Activated CD8-positive, alpha-beta T cell treated with anti-CD3 and anti-CD28 coated beads, Interleukin-2, amount 10 ng/mL, durations not matched to agents 7 days and 5 days (primary cell): ENCODE results near the gene PIEZO2. TPM values are rescaled to one million over a fixed set of nuclear protein-coding genes. Genes with fewer than 3 reads are reported as not detected.

Source experiments
- ATAC-seq: fragments of 150-1000 bp; cut with Tn5 transposase; one replicate; pipeline ENCODE4 v1.10.0; 2021; ENCODE audit warnings: moderate library complexity
- CTCF ChIA-PET: fragments of 350-600 bp; sonication (Branson Sonifier 250); formaldehyde crosslinking; loops from one replicate; lab custom pipeline; 2021; ENCODE audit warnings: antibody characterized with exemption; lab: Charles Lee
- POLR2A ChIA-PET: fragments of 350-600 bp; sonication (Branson Sonifier 250); formaldehyde crosslinking; loops from one replicate; lab custom pipeline; 2021; ENCODE audit warnings: antibody characterized with exemption; lab: Charles Lee
- DNase-seq: peaks from one replicate; pipeline ENCODE4 v3.0.0-alpha.2; 2020
- H3K27ac Mint-ChIP-seq: one replicate; pipeline ENCODE4 v1.8.0; 2021; ENCODE audit warnings: mild to moderate bottlenecking, mixed read lengths
- H3K27me3 Mint-ChIP-seq: one replicate; pipeline ENCODE4 v1.8.0; 2021; ENCODE audit warnings: low read depth, mixed read lengths
- H3K36me3 Mint-ChIP-seq: one replicate; pipeline ENCODE4 v1.8.0; 2021; ENCODE audit warnings: low read depth, mixed read lengths
- H3K4me1 Mint-ChIP-seq: one replicate; pipeline ENCODE4 v1.8.0; 2021; ENCODE audit warnings: low read depth, mixed read lengths
- H3K4me3 Mint-ChIP-seq: one replicate; pipeline ENCODE4 v1.8.0; 2021; ENCODE audit warnings: mild to moderate bottlenecking, mixed read lengths
- H3K9me3 Mint-ChIP-seq: one replicate; pipeline ENCODE4 v1.8.0; 2022; ENCODE audit warnings: mixed read lengths; ENCODE audit not compliant: insufficient read depth
- total RNA-seq, 2 experiments: library from RNA; stranded (reverse); gene quantifications; one replicate each; pipeline ENCODE4 v1.2.3, GENCODE V29; 2021

PIEZO2 gene
- total RNA-seq, 2 experiments from 2014 or later = not detected

DNA sequence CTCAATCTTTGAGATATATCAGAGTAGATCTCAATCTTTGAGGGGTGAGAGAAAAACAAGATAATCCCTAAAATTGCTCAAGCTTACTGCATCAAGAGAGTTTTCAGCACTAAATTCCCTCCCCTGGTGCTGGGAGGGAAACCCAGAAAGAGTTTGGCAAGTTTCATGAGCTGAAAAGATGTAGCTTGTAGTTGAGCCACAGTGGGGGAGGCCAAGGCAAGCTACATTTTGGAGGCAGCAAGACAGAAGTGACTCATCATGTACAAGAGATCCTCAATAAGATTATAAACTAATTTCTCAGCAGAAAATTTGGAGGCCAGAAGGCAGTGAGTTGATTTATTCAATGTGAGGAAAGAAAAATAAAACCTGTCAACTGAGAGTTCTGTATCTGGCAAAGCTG is 308.2 kb downstream of the PIEZO2 start:
- Mint-ChIP-seq H3K27ac (no peak overlapping the region), H3K4me3 (no peak overlapping the region), H3K36me3 (no peaks in the 10 kb centered on the region), H3K9me3 (no peaks in the 10 kb centered on the region), H3K27me3 (peaks cover 6% of the 10 kb centered on the region), H3K4me1 (no peaks in the 10 kb centered on the region)
- ChIA-PET CTCF (interaction anchor here (0.6 to 3.2 kb wide), 2 partner anchors 10 to 11 kb away, joined by 3 to 12 read pairs; no protein-coding TSS in a partner anchor), POLR2A (no interaction called here)
- DNase-seq (no peak), ATAC-seq (no peak)

DNA sequence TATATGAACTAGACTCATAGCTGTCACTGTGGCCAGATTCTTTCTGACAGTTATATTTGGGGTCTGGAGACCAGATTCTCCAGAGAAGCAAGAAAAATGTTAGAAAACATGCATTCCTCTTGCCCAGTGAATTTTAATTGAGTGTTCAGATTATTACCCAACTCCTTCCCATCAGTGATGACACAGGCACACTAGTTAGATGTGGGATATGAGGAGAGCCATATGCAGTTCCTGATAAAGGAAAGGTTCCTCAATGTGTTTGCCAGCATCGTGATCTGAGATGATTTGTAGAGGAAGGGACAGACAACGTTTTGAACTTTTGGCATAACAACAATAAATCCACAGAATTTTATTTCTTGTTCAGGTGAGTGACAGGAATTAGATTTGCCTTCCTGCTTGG is 308.6 kb downstream of the PIEZO2 start:
- H3K4me1 Mint-ChIP-seq = no peaks in the 10 kb centered on the region
- no peak overlapping the region for H3K27ac Mint-ChIP-seq
- no peak for ATAC-seq
- ChIA-PET CTCF (interaction anchor here (0.6 to 3.2 kb wide), 2 partner anchors 10 to 11 kb away, joined by 3 to 12 read pairs; no protein-coding TSS in a partner anchor), POLR2A (no interaction called here)
- no peaks in the 10 kb centered on the region for H3K36me3 Mint-ChIP-seq
- DNase-seq = no peak
- H3K4me3 Mint-ChIP-seq = no peak overlapping the region
- H3K27me3 Mint-ChIP-seq = peaks cover 6% of the 10 kb centered on the region
- H3K9me3 Mint-ChIP-seq = no peaks in the 10 kb centered on the region

DNA sequence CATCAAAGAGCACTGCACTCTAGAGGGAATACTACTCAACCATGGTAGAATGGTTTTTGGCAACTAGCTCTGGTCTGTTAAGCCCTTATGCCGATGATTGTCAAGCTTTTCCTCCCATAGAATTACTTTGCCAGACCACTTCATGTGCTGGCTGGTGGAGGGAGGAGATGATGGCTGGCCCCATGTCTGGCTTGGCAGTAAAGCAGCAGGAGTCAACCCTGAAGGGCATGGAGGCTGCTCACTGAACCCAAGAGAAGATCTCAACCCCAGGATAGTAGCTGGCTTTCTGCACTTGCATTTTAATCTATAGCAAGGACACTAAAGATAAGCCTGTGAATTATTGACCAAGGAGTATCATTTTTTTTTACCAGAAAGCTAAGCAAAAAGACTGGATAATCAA is 309.9 kb downstream of the PIEZO2 start:
- CTCF ChIA-PET = no interaction called here
- no peaks in the 10 kb centered on the region for H3K9me3 Mint-ChIP-seq
- DNase-seq = no peak
- no peak overlapping the region for H3K27ac Mint-ChIP-seq
- no peak for ATAC-seq
- H3K4me3 Mint-ChIP-seq = no peak overlapping the region
- H3K36me3 Mint-ChIP-seq = no peaks in the 10 kb centered on the region
- H3K27me3 Mint-ChIP-seq = peaks cover 6% of the 10 kb centered on the region
- POLR2A ChIA-PET = no interaction called here
- no peaks in the 10 kb centered on the region for H3K4me1 Mint-ChIP-seq

DNA sequence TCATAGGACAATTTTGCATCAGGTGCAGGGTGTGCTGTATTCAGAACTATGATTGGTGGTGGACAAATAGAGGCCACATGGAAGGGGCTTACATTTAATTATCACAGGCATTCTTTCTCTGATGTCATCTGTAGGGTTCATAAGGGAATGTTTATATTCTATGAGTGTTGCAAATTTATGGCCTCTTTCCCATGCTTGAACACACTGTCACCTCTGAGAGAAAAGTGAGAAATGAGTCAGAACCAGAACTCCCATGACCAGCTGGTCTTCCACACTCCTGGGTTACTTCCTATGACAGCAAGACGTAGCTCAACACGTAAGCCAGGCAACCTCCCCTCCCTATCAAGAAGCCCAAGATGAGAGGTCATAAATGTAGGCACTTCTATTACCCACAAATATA is 310.8 kb downstream of the PIEZO2 start:
- Mint-ChIP-seq H3K4me1 (no peaks in the 10 kb centered on the region), H3K4me3 (no peak overlapping the region), H3K27ac (no peak overlapping the region), H3K27me3 (peaks cover 6% of the 10 kb centered on the region), H3K9me3 (no peaks in the 10 kb centered on the region), H3K36me3 (no peaks in the 10 kb centered on the region)
- DNase-seq (no peak), ATAC-seq (no peak)
- ChIA-PET CTCF (no interaction called here), POLR2A (no interaction called here)

DNA sequence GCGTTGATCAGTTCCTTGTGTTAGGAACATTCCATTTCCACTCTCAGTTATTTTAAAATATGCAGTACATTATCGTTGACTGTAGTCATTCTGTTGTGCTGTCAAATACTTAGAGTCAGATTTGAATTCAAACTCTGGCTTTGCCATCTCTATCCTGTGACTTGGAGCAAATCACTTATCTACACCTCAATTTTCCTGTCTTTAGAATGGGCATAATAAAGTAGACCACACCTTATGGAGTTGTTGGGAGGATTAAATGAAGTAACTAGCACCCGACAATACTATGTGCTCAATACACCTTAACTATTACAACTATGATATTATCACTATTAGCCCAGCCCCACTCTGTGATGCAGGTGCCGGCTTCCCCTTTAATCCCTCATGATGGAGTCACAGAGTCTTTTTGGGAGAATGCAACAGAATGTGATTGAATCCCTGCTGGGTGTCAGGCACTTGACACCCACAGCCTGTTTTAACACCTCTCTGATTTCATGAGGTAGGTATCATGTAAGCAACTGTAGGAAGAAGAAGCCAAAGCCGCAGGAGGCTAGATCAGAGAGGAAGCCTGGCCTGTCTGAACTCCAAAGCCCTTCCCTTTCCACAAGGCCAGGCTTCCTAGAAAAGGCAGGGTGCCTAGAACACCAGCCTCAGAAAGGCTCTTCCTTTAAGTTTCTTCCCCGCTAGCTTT is 315.1 kb downstream of the PIEZO2 start:
- peaks cover 5% of the 10 kb centered on the region for H3K27me3 Mint-ChIP-seq
- DNase-seq (no peak), ATAC-seq (no peak)
- H3K9me3 Mint-ChIP-seq = no peaks in the 10 kb centered on the region
- no peaks in the 10 kb centered on the region for H3K36me3 Mint-ChIP-seq
- H3K27ac Mint-ChIP-seq = no peak overlapping the region
- ChIA-PET POLR2A (no interaction called here), CTCF (no interaction called here)
- no peaks in the 10 kb centered on the region for H3K4me1 Mint-ChIP-seq
- H3K4me3 Mint-ChIP-seq = no peak overlapping the region

DNA sequence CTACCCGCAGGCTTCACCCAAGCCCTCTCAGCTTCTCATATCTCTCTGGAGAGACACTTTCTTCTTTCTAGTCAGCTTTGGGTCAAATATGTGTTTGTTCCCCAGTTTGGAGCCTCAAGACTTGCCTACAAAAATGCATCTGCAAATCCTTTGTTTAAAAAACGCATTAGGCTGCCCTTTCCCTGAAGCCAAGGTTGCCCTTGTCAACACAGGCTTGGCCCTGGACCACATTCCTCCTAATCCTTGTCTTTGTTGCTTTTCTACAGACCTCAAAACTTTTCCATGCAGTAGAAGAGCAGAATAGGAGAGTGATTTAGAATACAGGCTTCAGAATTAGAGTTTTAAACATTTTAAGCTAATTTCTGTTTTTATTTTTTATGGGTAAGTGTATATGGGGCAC is 315.7 kb downstream of the PIEZO2 start:
- Mint-ChIP-seq H3K27me3 (peaks cover 6% of the 10 kb centered on the region), H3K36me3 (no peaks in the 10 kb centered on the region), H3K4me3 (no peak overlapping the region), H3K4me1 (no peaks in the 10 kb centered on the region), H3K9me3 (no peaks in the 10 kb centered on the region), H3K27ac (no peak overlapping the region)
- no peak for ATAC-seq
- DNase-seq = no peak
- ChIA-PET CTCF (no interaction called here), POLR2A (no interaction called here)

DNA sequence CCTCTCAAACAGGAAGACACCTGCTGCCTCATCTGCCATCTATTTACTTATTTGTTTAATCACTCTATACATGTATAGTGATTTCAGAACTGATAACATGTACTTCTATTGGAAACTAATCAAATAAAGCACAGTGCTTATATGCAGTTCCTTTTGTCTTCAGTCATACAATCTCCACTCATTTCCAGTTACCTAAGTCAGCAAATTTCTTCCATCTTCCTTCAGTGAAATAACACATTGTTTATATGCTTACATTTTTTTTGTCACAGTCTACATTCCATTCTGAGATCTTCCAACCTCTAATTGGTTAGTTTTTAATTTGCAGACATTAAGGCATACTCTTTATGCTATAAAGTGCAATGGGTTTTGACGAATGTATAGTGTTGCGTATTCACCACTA is 323.0 kb downstream of the PIEZO2 start:
- Mint-ChIP-seq H3K4me3 (no peak overlapping the region), H3K4me1 (peaks cover 6% of the 10 kb centered on the region), H3K27me3 (peaks cover 15% of the 10 kb centered on the region), H3K9me3 (no peaks in the 10 kb centered on the region), H3K36me3 (no peaks in the 10 kb centered on the region), H3K27ac (no peak overlapping the region)
- no peak for DNase-seq
- CTCF ChIA-PET = no interaction called here
- POLR2A ChIA-PET = no interaction called here
- no peak for ATAC-seq

DNA sequence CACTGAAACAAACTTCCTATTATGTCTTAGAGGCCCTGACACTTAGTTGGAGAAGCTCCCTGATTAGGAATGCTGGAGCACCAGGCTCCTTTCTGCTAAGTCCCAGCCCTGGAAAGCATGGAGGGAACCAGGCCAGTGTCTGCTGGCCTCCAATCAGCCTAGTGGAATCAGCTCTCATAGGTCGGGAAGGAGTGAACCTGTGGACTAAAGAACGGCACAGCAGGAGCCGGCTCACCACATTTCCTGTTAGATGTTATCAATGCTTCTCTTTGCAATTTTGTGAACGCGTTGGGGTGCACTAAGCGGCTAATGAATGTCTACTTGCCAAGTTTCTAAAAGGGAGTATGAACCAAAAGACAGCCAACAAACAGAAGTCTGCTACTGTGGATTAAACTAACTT is 326.9 kb downstream of the PIEZO2 start:
- no peak overlapping the region for H3K27ac Mint-ChIP-seq
- peaks cover 15% of the 10 kb centered on the region for H3K27me3 Mint-ChIP-seq
- no peaks in the 10 kb centered on the region for H3K36me3 Mint-ChIP-seq
- H3K4me3 Mint-ChIP-seq = no peak overlapping the region
- DNase-seq (no peak), ATAC-seq (no peak)
- ChIA-PET POLR2A (no interaction called here), CTCF (interaction anchor here (1.1 kb wide), 1 partner anchor 174 kb away, joined by 3 read pairs; no protein-coding TSS in a partner anchor)
- peaks cover 6% of the 10 kb centered on the region for H3K4me1 Mint-ChIP-seq
- no peaks in the 10 kb centered on the region for H3K9me3 Mint-ChIP-seq

DNA sequence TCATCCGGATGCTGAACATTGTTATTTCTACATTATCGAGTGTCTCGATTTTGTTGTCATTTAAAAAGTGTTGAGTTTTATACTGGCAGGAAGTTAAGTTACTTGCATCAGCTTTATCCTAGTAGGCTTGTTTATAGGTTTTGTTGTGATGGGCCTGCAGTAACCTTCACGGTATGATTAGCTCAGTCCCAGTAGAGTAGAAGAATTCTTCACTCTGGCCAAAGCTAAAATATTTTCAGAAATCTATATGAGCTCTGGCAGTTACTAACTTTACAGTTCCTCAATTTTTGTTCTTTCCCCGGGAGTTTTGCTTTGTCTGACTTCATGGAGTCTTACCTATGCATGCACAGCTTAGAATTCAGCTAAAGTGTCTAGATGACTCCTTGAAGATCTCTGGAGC is 328.7 kb downstream of the PIEZO2 start:
- Mint-ChIP-seq H3K27ac (no peak overlapping the region), H3K27me3 (peaks cover 14% of the 10 kb centered on the region), H3K4me3 (no peak overlapping the region), H3K4me1 (peaks cover 6% of the 10 kb centered on the region), H3K9me3 (no peaks in the 10 kb centered on the region), H3K36me3 (no peaks in the 10 kb centered on the region)
- POLR2A ChIA-PET = no interaction called here
- DNase-seq (no peak), ATAC-seq (no peak)
- CTCF ChIA-PET = interaction anchor here (0.8 to 1.4 kb wide), 2 partner anchors 33 to 698 kb away, joined by 3 read pairs; no protein-coding TSS in a partner anchor

DNA sequence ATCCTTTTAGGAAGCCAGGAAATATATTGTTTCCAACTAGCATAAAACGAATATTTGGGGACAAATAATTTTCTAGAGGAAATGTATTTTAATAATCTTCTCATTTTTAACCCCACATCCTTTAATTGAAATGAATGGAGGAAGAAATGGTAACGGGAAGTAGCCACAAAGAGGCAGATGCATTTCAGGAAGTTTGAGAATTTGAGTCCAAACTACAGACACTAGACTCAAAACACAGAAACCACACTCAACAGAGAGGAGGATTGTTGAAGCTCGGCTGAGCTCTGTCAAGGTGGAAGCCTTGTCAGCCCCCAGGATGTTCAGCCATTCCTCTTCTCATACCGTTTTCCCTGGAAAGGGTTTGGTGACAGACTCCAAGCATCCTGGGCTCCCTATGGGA is 335.0 kb downstream of the PIEZO2 start:
- no peaks in the 10 kb centered on the region for H3K36me3 Mint-ChIP-seq
- H3K4me3 Mint-ChIP-seq = no peak overlapping the region
- no peaks in the 10 kb centered on the region for H3K27me3 Mint-ChIP-seq
- ATAC-seq (no peak), DNase-seq (no peak)
- ChIA-PET CTCF (no interaction called here), POLR2A (no interaction called here)
- no peaks in the 10 kb centered on the region for H3K4me1 Mint-ChIP-seq
- no peak overlapping the region for H3K27ac Mint-ChIP-seq
- no peaks in the 10 kb centered on the region for H3K9me3 Mint-ChIP-seq

DNA sequence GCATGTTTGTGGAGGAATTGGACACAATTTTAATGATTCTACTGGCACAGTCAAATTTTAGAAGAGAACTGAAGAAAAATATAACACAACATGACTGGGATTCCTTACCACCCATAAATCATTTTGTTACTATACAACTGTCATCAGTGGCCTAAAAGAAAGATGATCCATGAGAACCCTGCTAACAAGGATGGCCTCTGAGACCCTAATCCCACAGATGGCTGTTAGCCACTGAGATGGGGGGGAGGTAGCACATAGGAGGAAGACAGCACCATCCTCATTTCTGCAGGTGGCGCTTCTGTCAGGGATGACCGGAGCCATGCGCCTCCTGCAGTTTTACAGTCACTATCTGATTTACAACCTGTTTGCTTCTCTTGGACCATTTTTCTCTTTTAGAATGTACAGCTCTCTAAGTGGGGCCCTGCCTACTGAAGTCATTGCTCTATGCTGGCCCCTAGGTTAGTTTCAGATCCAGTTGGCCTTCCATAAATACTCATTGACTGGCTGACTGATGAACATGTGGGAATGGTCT is 343.7 kb downstream of the PIEZO2 start:
- no peaks in the 10 kb centered on the region for H3K9me3 Mint-ChIP-seq
- no peak for DNase-seq
- ChIA-PET CTCF (no interaction called here), POLR2A (no interaction called here)
- ATAC-seq = no peak
- H3K27ac Mint-ChIP-seq = no peak overlapping the region
- no peaks in the 10 kb centered on the region for H3K4me1 Mint-ChIP-seq
- no peak overlapping the region for H3K4me3 Mint-ChIP-seq
- H3K36me3 Mint-ChIP-seq = no peaks in the 10 kb centered on the region
- H3K27me3 Mint-ChIP-seq = no peaks in the 10 kb centered on the region

DNA sequence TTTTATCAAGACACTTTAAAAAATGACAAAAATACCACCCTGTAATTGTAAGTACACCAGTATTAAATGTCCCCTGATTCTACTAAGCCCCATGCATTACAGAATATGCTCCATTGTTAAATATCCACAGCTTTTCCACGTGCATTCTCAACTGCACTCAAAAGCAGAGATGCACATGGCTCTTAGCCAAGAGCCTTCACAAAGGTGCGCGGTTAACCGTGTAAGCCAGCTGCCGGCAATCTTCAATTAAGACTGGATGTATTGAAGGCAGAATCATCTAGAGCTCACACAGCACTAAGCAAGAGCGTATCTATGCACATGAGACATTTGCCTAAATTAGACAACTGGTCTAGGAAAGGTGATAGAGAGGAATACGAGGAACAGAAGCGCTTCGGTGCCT is 345.2 kb downstream of the PIEZO2 start:
- H3K4me1 Mint-ChIP-seq = no peaks in the 10 kb centered on the region

More for the DNA sequence above, 345.2 kb downstream of the PIEZO2 start:
- ChIA-PET POLR2A (no interaction called here), CTCF (interaction anchor here (1.3 kb wide), 1 partner anchor 17 kb away, joined by 4 read pairs; no protein-coding TSS in a partner anchor)
- ATAC-seq (no peak), DNase-seq (no peak)
- Mint-ChIP-seq H3K9me3 (no peaks in the 10 kb centered on the region), H3K4me3 (no peak overlapping the region), H3K27me3 (no peaks in the 10 kb centered on the region), H3K36me3 (no peaks in the 10 kb centered on the region), H3K27ac (no peak overlapping the region)
